Liver (tissue), 9 donors: ENCODE data around the gene ARRDC3. TPM values are rescaled to one million over a fixed set of nuclear protein-coding genes. Genes with fewer than 3 reads are reported as not detected.

Experiments
- DNase-seq: peaks from one replicate; pipeline ENCODE4 v3.0.0-alpha.2; 2017; ENCODE audit warnings: low spot score
- H3K27ac ChIP-seq, 2 donors: one replicate each; pipeline ENCODE4 v1.7.0; 2013; ENCODE audit warnings: inconsistent platforms in 2 of 2, low read length in 2 of 2, control low read depth in 1 of 2, low read depth in 1 of 2, mild to moderate bottlenecking in 1 of 2
- H3K27me3 ChIP-seq, 4 donors: one replicate each; pipeline versions ENCODE4 v1.6.1 to v1.7.0; 2013; ENCODE audit warnings: low read length in 3 of 4, inconsistent platforms in 1 of 4, mild to moderate bottlenecking in 1 of 4, moderate library complexity in 1 of 4; ENCODE audit not compliant: control insufficient read depth in 4 of 4, insufficient read depth in 4 of 4
- H3K36me3 ChIP-seq, 4 donors: one replicate each; pipeline versions ENCODE4 v1.6.1 to v1.7.0; 2013; ENCODE audit warnings: low read length in 3 of 4, mild to moderate bottlenecking in 3 of 4, low read depth in 1 of 4, moderate library complexity in 1 of 4; ENCODE audit not compliant: control insufficient read depth in 4 of 4, insufficient read depth in 3 of 4
- H3K4me1 ChIP-seq, 4 donors: one replicate each; pipeline versions ENCODE4 v1.6.1 to v1.7.0; 2013; ENCODE audit warnings: low read length in 3 of 4, mild to moderate bottlenecking in 3 of 4, moderate library complexity in 1 of 4; ENCODE audit not compliant: control insufficient read depth in 4 of 4, insufficient read depth in 4 of 4
- H3K4me3 ChIP-seq, 3 donors: one replicate each; pipeline versions ENCODE4 v1.6.1 to v1.7.0; 2013; ENCODE audit warnings: low read length in 3 of 3, control low read depth in 1 of 3, low read depth in 1 of 3, mild to moderate bottlenecking in 1 of 3
- H3K9ac ChIP-seq, 2 donors: one replicate each; pipeline ENCODE4 v1.7.0; 2013; ENCODE audit warnings: low read length in 2 of 2, mild to moderate bottlenecking in 2 of 2, moderate library complexity in 2 of 2, control low read depth in 1 of 2, low read depth in 1 of 2
- H3K9me3 ChIP-seq, 4 donors: one replicate each; pipeline versions ENCODE4 v1.6.1 to v1.7.0; 2013; ENCODE audit warnings: low read length in 3 of 4; ENCODE audit not compliant: control insufficient read depth in 4 of 4
- EGR1 ChIP-seq, 2 donors: IDR thresholded peaks; 2 replicates each; pipeline ENCODE4 v1.6.1; 2016 to 2018; ENCODE audit warnings: antibody characterized with exemption in 2 of 2, low read depth in 2 of 2
- FOXA1 ChIP-seq: IDR thresholded peaks from 2 replicates; pipeline ENCODE4 v1.6.1; 2016; ENCODE audit warnings: antibody characterized with exemption
- FOXA2 ChIP-seq: IDR thresholded peaks from 2 replicates; pipeline ENCODE4 v1.6.1; 2016; ENCODE audit warnings: antibody characterized with exemption
- GABPA ChIP-seq, 2 donors: IDR thresholded peaks in 1 of 2; conservative IDR thresholded peaks in 1 of 2; 2 replicates each; pipeline ENCODE4 v1.6.1; 2016; ENCODE audit warnings: antibody characterized with exemption in 2 of 2, mild to moderate bottlenecking in 1 of 2, moderate library complexity in 1 of 2
- HNF4A ChIP-seq, 2 donors: conservative IDR thresholded peaks; 2 replicates each; pipeline ENCODE4 v1.6.1; 2016; ENCODE audit warnings: antibody characterized with exemption in 2 of 2, mild to moderate bottlenecking in 2 of 2
- HNF4G ChIP-seq: IDR thresholded peaks from 2 replicates; pipeline ENCODE4 v1.6.1; 2016; ENCODE audit warnings: antibody characterized with exemption
- JUND ChIP-seq, 2 donors: IDR thresholded peaks; 2 replicates each; pipeline ENCODE4 v1.6.1; 2016; ENCODE audit warnings: antibody characterized with exemption in 2 of 2
- MAX ChIP-seq: IDR thresholded peaks from 2 replicates; pipeline ENCODE4 v1.6.1; 2016; ENCODE audit warnings: antibody characterized with exemption
- NR2F2 ChIP-seq: IDR thresholded peaks from 2 replicates; pipeline ENCODE4 v1.6.1; 2016; ENCODE audit warnings: antibody characterized with exemption
- RAD21 ChIP-seq, 2 donors: IDR thresholded peaks; 2 replicates each; pipeline ENCODE4 v1.6.1; 2016; ENCODE audit warnings: antibody characterized with exemption in 2 of 2, mild to moderate bottlenecking in 2 of 2
- REST ChIP-seq: IDR thresholded peaks from 2 replicates; pipeline ENCODE4 v1.6.1; 2016; ENCODE audit warnings: antibody characterized with exemption, mild to moderate bottlenecking
- RXRA ChIP-seq, 2 donors: IDR thresholded peaks; 2 replicates each; pipeline ENCODE4 v1.6.1; 2017 to 2018; ENCODE audit warnings: antibody characterized with exemption in 2 of 2, mild to moderate bottlenecking in 1 of 2
- SP1 ChIP-seq: IDR thresholded peaks from 2 replicates; pipeline ENCODE4 v1.6.1; 2018; ENCODE audit warnings: antibody characterized with exemption, mild to moderate bottlenecking
- TAF1 ChIP-seq: conservative IDR thresholded peaks from 2 replicates; pipeline ENCODE4 v1.6.1; 2016; ENCODE audit warnings: antibody characterized with exemption, mild to moderate bottlenecking
- YY1 ChIP-seq: IDR thresholded peaks from 2 replicates; pipeline ENCODE4 v1.6.1; 2016; ENCODE audit warnings: antibody characterized with exemption, mild to moderate bottlenecking
- ZBTB33 ChIP-seq: IDR thresholded peaks from 2 replicates; pipeline ENCODE4 v1.6.1; 2016; ENCODE audit warnings: antibody characterized with exemption
- WGBS: extraction: QIAGEN DNeasy Blood & Tissue Kit; methylation state at CpG from one replicate; pipeline ENCODE4 v1.1.7; 2013; 5-methylcytosine and 5-hydroxymethylcytosine counted together
- polyA plus RNA-seq, 2 donors: library from polyadenylated mRNA; stranded (reverse) in 1 of 2; unstranded in 1 of 2; fragments of 200-250 nt in 1 of 2; fragments of >200 nt in 1 of 2; fragmentation: Nextera tagmentation in 1 of 2; extraction: Ambion mirVana in 1 of 2; gene quantifications; one replicate each; pipeline versions ENCODE4 v1.2.1 to v1.2.3, GENCODE V29; 2013 to 2015
- total RNA-seq, 2 donors: library from RNA; depleted of rRNA; stranded (reverse); fragments of >200 nt; gene quantifications; one replicate each; pipeline ENCODE4 v1.2.3, GENCODE V29; 2014
- donor health status: healthy.
- donor health status: healthy.
- donor health status: healthy.
- donor health status: healthy.
- donor health status: healthy.

ARRDC3 gene
- total and polyA plus RNA-seq, 4 donors, result 8.8 to 70.4 (median 34.0) TPM

- TF ChIP-seq REST, result no peak
Measured at GRCh38 chr5:91409304-91409703, 26.2 kb upstream of the ARRDC3 start (continued).

DNA sequence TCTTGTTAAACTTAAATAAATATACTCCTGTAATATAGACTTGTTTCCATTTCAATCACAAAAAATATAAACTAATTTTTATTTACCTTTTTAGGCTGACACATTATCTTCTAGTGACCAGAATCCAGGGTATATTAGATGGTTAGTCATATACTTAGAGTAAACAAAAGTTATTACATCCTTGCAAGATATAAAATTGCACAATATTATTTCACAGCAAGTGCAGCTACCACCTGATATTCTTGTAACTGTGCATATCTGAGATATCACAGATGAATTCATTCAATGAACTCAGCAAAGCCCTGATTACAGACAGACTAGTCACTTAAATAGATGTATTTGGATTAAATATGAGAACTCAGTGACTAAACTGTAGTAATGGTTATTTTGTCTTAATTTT is 25.6 kb upstream of the ARRDC3 start:
- TF ChIP-seq ZBTB33 (no peak), GABPA (IDR thresholded peaks at IDR 0.05 in 1 of 2, conservative IDR thresholded peaks at IDR 0.05 in 1 of 2) (no peak), FOXA1 (no peak), RXRA (IDR thresholded peaks at IDR 0.05) (no peak), MAX (no peak), REST (no peak), TAF1 (no peak), HNF4G (no peak), NR2F2 (no peak), RAD21 (IDR thresholded peaks at IDR 0.05) (no peak), FOXA2 (no peak), JUND (IDR thresholded peaks at IDR 0.05) (no peak), EGR1 (IDR thresholded peaks at IDR 0.05; ENCODE audit: low read depth in 2 of 2) (no peak)
- DNase-seq, result no peak
- Histone ChIP-seq H3K9ac (no peak overlapping the region), H3K4me3 (no peak overlapping the region), H3K36me3 (no peaks in the 10 kb centered on the region), H3K4me1 (no peaks in the 10 kb centered on the region), H3K9me3 (no peaks in the 10 kb centered on the region), H3K27ac (no peak overlapping the region), H3K27me3 (no peaks in the 10 kb centered on the region)

DNA sequence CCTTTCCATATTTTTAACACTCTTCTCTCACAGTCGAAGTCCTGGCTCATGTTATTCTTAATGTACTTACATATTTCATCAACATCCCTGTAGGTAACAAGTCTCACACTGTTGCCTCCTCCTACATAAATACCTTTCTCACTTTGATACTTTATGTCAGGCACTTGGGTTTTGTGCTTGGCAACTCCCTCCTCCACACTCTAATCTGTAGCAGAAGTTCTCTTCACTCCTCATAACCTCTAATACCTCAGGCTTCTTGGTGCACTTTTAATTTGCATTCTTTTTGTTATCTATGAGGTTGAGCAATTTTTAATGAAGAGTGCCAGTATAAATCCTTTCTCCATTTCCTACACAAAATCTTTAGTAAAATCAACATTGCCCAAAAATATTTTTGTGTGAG is 24.1 kb upstream of the ARRDC3 start:
- no peak for DNase-seq

More for the DNA sequence above, 24.1 kb upstream of the ARRDC3 start:
- no peak for TF ChIP-seq ZBTB33
- TF ChIP-seq RXRA (IDR thresholded peaks at IDR 0.05), result no peak
- TF ChIP-seq HNF4G, result no peak
- TF ChIP-seq REST, result no peak
- TF ChIP-seq GABPA (IDR thresholded peaks at IDR 0.05 in 1 of 2, conservative IDR thresholded peaks at IDR 0.05 in 1 of 2), result no peak
- TF ChIP-seq SP1, result no peak
- TF ChIP-seq RAD21 (IDR thresholded peaks at IDR 0.05), result no peak
- TF ChIP-seq HNF4A (conservative IDR thresholded peaks at IDR 0.05), result no peak
- TF ChIP-seq TAF1, result no peak
- no peak for TF ChIP-seq JUND (IDR thresholded peaks at IDR 0.05)
- TF ChIP-seq YY1, result no peak
- Histone ChIP-seq H3K9me3 (no peaks in the 10 kb centered on the region), H3K27ac (no peak overlapping the region), H3K27me3 (no peaks in the 10 kb centered on the region), H3K9ac (no peak overlapping the region), H3K4me3 (no peak overlapping the region), H3K36me3 (no peaks in the 10 kb centered on the region), H3K4me1 (no peaks in the 10 kb centered on the region)
- WGBS, result 94% methylated on average over 1 of the region's 1 CpG
